GM21381 (cell line): ENCODE data around the gene RGS11.
"Not testable (repeated sequence)": the region's sequence is repeated elsewhere in the genome, so short reads cannot be mapped to it uniquely, and the experiment has no call there.

Source experiments
- ATAC-seq: cut with Tn5 transposase; IDR thresholded peaks from one replicate; pipeline ENCODE4 v1.9.1; 2021; ENCODE audit warnings: mild to moderate bottlenecking, moderate library complexity; ENCODE audit not compliant: unreplicated experiment

The RGS11 gene

GRCh38 chr16:280991-281659 lies 5.4 kb upstream of the RGS11 start:
- no peak for ATAC-seq

DNA sequence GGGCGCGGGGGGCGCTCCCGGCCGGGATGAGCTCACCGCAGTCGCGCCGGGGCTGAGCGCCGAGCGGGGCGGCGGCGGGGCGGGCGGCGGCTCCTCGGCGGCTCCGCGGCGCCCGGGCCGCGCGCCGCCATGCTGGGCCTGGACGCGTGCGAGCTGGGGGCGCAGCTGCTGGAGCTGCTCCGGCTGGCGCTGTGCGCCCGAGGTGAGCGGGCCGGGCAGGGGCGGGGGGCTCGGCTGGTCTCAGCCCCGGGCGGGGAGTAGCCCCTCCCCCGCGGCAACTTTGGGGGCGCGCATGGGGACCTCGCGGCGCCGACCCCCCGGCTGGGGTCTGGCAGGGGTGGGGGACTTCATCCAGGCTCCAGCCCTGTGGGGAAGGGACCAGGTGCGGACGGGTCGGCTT lies 4.8 kb upstream of the RGS11 start, which contains the start of gene ARHGDIG:
TSS of gene ARHGDIG (plus strand) at position 40 of the 400 bp plus-strand sequence. CDS start at position 130, 90 bp downstream.
- ATAC-seq, result no peak

DNA sequence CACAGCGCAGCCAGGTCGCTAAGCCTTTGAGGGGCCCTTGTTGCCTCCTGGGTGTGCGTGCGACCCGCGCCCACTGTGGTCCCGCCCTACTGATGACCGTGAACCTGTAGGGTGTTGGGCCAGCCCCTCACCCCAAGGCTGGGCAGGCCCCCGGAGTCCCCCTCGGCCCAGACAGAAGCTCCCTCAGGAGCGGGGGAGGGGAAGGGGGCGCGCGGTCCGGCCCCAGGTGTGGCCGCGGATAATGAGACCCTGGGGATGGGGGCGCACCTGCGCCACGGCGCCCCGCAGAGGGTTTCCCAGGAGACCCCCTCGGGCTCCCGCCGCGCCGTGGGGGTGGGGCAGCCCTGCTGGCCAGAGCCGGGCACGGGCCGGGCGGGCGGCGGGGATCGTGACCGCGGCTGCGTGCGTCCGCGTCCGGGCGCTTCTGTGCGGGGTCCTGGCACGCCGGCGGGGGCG lies 4.3 kb upstream of the RGS11 start:
- no peak for ATAC-seq

- no peak for ATAC-seq
Measured at GRCh38 chr16:279531-279930, 3.8 kb upstream of the RGS11 start.

GRCh38 chr16:278863-279366 lies 3.2 kb upstream of the RGS11 start:
- no peak for ATAC-seq

- ATAC-seq, result no peak
Measured at GRCh38 chr16:276426-277077, 808 bp upstream of the RGS11 start.

- no peak for ATAC-seq
Measured at GRCh38 chr16:275041-275641, 603 bp downstream of the RGS11 start.

GRCh38 chr16:273547-274421 lies 2.0 kb downstream of the RGS11 start:
- ATAC-seq, result no peak

- ATAC-seq, result no peak
Measured at GRCh38 chr16:272633-273546, 2.9 kb downstream of the RGS11 start.

DNA sequence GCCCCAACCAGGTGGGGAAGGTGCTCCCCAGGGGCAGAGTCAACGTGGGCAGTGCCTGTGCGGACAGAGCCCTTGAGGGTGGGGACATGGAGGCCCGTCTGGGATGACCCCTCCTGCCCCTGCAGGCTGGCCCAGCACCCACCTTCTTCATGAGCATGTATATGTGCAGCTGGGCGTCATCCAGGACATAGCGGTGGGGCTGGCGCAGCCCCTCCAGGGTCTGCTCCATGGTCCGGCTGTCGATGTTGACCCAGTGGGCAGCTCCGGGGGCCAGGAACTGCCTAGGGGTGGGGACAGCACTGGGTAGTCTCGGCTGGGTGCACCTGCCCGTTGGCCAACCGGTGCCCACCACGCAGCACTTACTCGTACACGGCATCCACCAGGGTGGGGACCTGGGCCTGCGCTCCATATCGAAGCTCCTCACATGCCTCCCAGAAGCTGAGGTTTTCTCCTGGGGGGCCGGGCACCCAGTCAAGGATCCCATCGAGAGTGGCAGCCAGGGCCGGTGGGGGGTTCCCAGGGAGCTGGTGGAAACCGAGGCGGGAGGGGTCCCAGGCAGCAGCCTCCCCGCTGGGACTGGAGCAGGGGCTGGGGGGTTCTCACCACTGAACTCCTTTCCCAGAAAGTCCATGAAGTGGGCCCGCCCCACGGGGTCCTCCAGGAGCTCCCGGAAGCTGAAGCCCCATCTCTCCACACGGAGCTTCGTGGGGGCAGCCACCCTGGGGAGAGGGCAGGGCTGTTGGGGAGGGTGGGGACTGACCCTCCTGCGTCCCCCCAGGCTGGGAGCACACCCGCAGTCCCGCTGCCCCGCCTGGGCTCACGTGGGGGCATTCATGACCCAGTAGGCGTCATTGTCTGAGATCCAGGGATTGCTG lies 5.1 kb downstream of the RGS11 start:
- ATAC-seq, result no peak

GRCh38 chr16:269061-269796 lies 6.5 kb downstream of the RGS11 start:
- ATAC-seq, result no peak

DNA sequence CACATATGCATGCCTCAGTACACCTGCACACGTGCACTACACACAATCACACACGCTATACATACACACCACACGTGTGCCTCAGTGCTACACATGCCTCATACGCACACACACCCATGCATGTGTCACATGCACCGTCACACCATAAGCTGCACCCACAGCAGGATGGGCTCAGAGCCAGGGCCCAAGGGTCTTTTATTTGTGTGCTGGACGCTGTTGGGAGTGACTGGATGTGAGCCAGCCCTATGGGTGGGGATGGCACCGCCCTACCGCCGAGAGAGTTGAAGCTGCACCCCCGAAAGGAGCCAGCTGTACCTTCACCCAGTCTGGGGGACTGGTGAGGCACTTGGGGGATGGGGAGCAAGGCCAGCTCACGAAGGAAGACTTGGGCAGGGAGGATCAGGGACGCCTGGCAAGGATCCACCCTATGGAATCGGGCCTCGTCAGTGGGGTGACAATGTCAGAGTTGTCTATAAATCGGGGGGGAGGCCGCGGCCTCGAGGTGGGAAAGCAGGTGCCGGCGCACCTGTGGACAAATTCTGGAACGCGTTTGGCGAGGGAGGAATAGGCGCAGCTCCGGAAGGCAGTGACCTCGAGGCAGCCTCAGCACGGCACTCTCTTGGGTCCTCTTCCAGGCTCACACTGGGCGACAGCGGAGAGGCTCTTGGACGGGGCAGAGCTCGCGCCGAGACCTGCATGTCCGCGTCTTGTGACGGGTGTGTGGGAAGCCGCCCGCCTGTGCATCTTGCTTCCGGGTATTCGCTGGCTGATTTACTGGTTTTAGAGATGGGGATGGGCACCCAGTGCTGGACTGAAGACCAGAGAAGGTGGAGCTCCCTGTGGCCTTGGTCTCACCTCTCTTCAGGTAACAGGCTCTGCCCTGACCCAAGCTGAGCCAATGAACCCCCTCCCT lies 7.3 kb downstream of the RGS11 start:
- no peak for ATAC-seq

- ATAC-seq, result not testable (repeated sequence)
Measured at GRCh38 chr16:267562-267961, 8.2 kb downstream of the RGS11 start.

DNA sequence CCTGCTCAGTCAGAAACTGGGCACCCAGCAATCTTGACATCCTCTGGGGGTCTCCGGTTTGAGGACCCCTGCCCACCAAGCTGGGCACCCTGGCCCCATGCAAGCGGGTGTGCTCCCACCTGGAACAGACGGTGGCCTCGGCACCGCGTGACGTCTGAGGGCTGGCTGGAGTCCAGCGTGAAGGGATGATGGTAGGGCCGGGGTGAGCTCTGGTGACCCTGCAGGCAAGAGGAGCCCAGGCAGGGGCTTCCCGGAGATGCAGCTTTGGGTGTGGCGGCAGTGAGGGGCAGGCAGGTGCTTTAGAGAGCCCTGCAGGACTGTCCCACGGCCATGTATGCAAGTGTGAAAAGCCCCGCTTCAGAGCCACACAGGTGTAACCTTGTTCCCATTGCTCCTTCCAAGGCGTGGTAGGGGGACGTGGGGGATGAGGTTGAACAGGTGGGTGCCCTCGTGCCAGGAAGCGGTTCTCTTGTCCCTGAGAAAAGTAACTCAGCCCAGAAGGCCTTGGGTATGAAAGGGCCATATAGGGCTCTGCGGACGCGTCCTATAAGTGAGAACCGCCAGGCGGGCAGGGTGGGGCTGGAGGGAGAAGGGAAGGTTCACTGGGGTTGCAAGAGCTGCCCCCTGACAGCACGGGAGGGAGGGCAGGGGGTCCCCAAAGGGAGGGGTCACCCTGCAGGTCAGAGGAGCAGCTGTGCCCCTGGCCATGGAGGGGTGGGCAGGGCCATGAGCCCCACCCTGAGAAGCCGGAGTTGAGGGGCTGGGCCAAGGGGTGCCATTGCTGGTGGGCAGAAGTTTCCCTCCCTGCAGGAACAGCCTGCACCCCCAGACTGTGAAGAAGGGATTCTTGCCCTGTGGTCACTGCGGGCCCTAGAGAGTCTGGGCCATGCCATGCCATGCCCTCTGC lies 9.2 kb downstream of the RGS11 start:
- ATAC-seq, result no peak

DNA sequence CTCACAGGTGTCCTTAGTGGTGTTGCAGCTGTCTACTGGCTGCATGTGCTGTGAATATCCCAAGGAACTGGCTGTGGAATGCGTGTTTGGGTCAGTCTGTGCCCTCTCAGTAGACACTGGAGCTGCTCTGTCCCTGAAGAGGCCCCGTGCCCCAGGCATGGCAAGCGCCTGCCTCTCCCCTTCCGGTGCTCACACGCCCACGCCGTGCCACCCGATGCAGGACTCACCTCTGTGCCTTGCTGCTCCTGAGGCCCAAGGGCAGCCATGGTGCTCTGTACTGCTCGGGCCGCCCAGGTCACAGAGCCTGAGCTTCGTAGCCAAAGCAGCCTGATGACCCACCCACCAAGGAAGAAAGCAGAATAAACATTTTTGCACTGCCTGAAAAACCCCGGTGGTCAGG lies 10.0 kb downstream of the RGS11 start:
- ATAC-seq, result no peak

DNA sequence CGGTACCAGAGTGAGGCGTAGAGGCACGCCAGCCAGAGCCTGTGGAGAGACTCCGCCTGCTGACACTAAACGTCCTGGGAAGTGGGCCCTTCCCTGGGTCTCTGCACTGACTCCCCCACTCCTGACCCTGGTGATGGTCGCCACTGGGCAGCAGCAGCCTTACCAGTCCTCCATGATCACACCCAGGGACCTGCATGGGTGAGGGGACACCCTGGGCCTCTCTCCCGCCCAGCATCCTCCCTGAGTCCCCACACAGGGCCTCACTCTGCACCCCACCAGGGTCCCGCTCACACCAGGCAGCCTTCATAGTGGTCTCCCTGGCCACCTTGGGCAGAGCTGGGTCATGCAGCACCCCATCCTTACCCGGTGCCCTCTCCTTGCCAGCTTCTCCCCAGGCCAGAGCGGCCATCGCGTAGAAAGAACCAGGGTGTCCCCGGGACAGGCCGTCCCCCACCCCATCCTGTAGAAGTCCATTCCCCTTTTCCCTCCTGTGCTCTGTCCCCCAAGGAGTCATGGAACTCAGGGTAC lies 10.7 kb downstream of the RGS11 start:
- ATAC-seq, result no peak
